Ishikawa (cell line): ENCODE measurements around the gene PFDN2.

Experiments
- CREB1 ChIP-seq: IDR thresholded peaks from 2 replicates; pipeline ENCODE4 v1.6.1; 2012; ENCODE audit warnings: low read depth
- EP300 ChIP-seq: IDR thresholded peaks from 2 replicates; pipeline ENCODE4 v1.6.1; 2012; ENCODE audit warnings: borderline replicate concordance
- FOXM1 ChIP-seq: IDR thresholded peaks from 2 replicates; pipeline ENCODE4 v1.6.1; 2012; ENCODE audit warnings: low read depth, borderline replicate concordance
- RAD21 ChIP-seq: IDR thresholded peaks from 2 replicates; pipeline ENCODE4 v1.6.1; 2012; ENCODE audit warnings: low read depth
- TAF1 ChIP-seq: IDR thresholded peaks from 2 replicates; pipeline ENCODE4 v1.6.1; 2012; ENCODE audit warnings: low read depth, mild to moderate bottlenecking
- TCF12 ChIP-seq: IDR thresholded peaks from 2 replicates; pipeline ENCODE4 v1.6.1; 2012; ENCODE audit warnings: low read depth
- TEAD4 ChIP-seq: IDR thresholded peaks from 2 replicates; pipeline ENCODE4 v1.6.1; 2012
- YY1 ChIP-seq: IDR thresholded peaks from 2 replicates; pipeline ENCODE4 v1.6.1; 2012; ENCODE audit warnings: low read depth
- TF ChIP-seq, protein P1 (sequence below): IDR thresholded peaks from 2 replicates; pipeline ENCODE4 v1.6.1; 2012
- TF ChIP-seq, protein P2 (sequence below): IDR thresholded peaks from 2 replicates; pipeline ENCODE4 v1.6.1; 2012
- TF ChIP-seq, protein P3 (sequence below): IDR thresholded peaks from 2 replicates; pipeline ENCODE4 v1.6.1; 2012; ENCODE audit warnings: low read depth, mild to moderate bottlenecking

DNA sequence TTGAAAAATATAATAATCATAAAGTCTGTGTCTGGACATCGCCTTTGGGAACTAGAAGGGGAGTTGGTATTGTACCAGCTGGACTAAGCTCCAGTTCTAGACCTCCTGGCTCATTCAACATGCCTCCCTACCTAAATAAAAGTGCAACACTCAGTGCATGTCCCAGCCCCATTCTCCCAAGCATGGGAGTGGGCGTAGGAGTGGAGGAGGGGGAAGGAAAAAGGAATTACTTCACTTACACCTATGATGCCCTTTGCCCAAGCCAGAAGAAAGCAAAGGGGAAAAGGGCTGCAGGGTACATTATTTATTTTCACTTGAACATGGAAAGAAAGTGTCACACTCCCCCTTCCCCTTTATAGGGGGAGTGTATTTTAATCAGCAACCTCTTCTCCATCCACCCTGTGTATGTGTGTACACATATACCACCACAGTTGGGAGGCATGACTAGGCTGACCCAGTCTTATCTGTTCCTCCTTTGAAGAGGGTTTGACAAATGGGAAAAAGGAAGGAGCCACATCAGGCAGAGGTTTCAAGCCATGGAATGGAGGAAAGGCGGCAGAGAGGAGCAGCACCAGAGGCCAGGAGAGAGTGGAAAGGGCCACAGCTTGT, 3.3 kb upstream of the PFDN2 start:
- TF ChIP-seq, protein P1, sequence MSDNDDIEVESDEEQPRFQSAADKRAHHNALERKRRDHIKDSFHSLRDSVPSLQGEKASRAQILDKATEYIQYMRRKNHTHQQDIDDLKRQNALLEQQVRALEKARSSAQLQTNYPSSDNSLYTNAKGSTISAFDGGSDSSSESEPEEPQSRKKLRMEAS, result no peak
- TF ChIP-seq YY1, result no peak
- TF ChIP-seq, protein P2, sequence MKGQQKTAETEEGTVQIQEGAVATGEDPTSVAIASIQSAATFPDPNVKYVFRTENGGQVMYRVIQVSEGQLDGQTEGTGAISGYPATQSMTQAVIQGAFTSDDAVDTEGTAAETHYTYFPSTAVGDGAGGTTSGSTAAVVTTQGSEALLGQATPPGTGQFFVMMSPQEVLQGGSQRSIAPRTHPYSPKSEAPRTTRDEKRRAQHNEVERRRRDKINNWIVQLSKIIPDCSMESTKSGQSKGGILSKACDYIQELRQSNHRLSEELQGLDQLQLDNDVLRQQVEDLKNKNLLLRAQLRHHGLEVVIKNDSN, result no peak
- TF ChIP-seq CREB1, result no peak
- TF ChIP-seq TEAD4, result no peak
- no peak for TF ChIP-seq TAF1
- TF ChIP-seq EP300, result no peak
- TF ChIP-seq RAD21, result no peak
- TF ChIP-seq TCF12, result no peak
- TF ChIP-seq, protein P3, sequence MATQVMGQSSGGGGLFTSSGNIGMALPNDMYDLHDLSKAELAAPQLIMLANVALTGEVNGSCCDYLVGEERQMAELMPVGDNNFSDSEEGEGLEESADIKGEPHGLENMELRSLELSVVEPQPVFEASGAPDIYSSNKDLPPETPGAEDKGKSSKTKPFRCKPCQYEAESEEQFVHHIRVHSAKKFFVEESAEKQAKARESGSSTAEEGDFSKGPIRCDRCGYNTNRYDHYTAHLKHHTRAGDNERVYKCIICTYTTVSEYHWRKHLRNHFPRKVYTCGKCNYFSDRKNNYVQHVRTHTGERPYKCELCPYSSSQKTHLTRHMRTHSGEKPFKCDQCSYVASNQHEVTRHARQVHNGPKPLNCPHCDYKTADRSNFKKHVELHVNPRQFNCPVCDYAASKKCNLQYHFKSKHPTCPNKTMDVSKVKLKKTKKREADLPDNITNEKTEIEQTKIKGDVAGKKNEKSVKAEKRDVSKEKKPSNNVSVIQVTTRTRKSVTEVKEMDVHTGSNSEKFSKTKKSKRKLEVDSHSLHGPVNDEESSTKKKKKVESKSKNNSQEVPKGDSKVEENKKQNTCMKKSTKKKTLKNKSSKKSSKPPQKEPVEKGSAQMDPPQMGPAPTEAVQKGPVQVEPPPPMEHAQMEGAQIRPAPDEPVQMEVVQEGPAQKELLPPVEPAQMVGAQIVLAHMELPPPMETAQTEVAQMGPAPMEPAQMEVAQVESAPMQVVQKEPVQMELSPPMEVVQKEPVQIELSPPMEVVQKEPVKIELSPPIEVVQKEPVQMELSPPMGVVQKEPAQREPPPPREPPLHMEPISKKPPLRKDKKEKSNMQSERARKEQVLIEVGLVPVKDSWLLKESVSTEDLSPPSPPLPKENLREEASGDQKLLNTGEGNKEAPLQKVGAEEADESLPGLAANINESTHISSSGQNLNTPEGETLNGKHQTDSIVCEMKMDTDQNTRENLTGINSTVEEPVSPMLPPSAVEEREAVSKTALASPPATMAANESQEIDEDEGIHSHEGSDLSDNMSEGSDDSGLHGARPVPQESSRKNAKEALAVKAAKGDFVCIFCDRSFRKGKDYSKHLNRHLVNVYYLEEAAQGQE, result no peak
- TF ChIP-seq FOXM1, result no peak
